ENCODE data around the gene CHST6.
"Not testable (repeated sequence)": the region's sequence is repeated elsewhere in the genome, so short reads cannot be mapped to it uniquely, and the experiment has no call there.

Gene CHST6

GRCh38 chr16:75502916-75503605 lies 7.8 kb upstream of the CHST6 start:
- WGBS (ENCODE audit: insufficient coverage, insufficient read length): no CpG with 5 or more reads among the region's 4 CpGs
- Histone ChIP-seq H3K9me3 (ENCODE audit: control insufficient read depth, insufficient read depth, low read length) (no peaks in the 10 kb centered on the region), H3K36me3 (ENCODE audit: control insufficient read depth, insufficient read depth, low read length) (no peaks in the 10 kb centered on the region), H3K4me3 (ENCODE audit: low read length) (no peak overlapping the region), H3K27me3 (ENCODE audit: control insufficient read depth, insufficient read depth, low read length) (no peaks in the 10 kb centered on the region), H3K27ac (ENCODE audit: low read length) (no peak overlapping the region), H3K4me1 (ENCODE audit: control insufficient read depth, insufficient read depth, low read length) (no peaks in the 10 kb centered on the region)
- no peak for DNase-seq (ENCODE audit: low read depth, low spot score)

GRCh38 chr16:75501820-75502219 lies 6.6 kb upstream of the CHST6 start:
- not testable (repeated sequence) for DNase-seq (ENCODE audit: low read depth, low spot score); H3K27ac ChIP-seq (ENCODE audit: low read length); H3K9me3 ChIP-seq (ENCODE audit: control insufficient read depth, insufficient read depth, low read length); H3K27me3 ChIP-seq (ENCODE audit: control insufficient read depth, insufficient read depth, low read length); H3K4me1 ChIP-seq (ENCODE audit: control insufficient read depth, insufficient read depth, low read length); H3K4me3 ChIP-seq (ENCODE audit: low read length); H3K36me3 ChIP-seq (ENCODE audit: control insufficient read depth, insufficient read depth, low read length)
- no CpG with 5 or more reads among the region's 6 CpGs for WGBS (ENCODE audit: insufficient coverage, insufficient read length)

GRCh38 chr16:75501359-75501758 lies 6.1 kb upstream of the CHST6 start:
- Histone ChIP-seq H3K27me3 (ENCODE audit: control insufficient read depth, insufficient read depth, low read length) (no peaks in the 10 kb centered on the region), H3K4me1 (ENCODE audit: control insufficient read depth, insufficient read depth, low read length) (no peaks in the 10 kb centered on the region), H3K9me3 (ENCODE audit: control insufficient read depth, insufficient read depth, low read length) (no peaks in the 10 kb centered on the region), H3K36me3 (ENCODE audit: control insufficient read depth, insufficient read depth, low read length) (no peaks in the 10 kb centered on the region), H3K4me3 (ENCODE audit: low read length) (no peak overlapping the region), H3K27ac (ENCODE audit: low read length) (no peak overlapping the region)
- no CpG with 5 or more reads among the region's 5 CpGs for WGBS (ENCODE audit: insufficient coverage, insufficient read length)
- no peak for DNase-seq (ENCODE audit: low read depth, low spot score)

- not testable (repeated sequence) for DNase-seq (ENCODE audit: low read depth, low spot score); H3K36me3 ChIP-seq (ENCODE audit: control insufficient read depth, insufficient read depth, low read length); H3K4me1 ChIP-seq (ENCODE audit: control insufficient read depth, insufficient read depth, low read length); H3K9me3 ChIP-seq (ENCODE audit: control insufficient read depth, insufficient read depth, low read length); H3K27ac ChIP-seq (ENCODE audit: low read length); H3K27me3 ChIP-seq (ENCODE audit: control insufficient read depth, insufficient read depth, low read length); H3K4me3 ChIP-seq (ENCODE audit: low read length)
- no CpG with 5 or more reads among the region's 13 CpGs for whole genome bisulfite sequencing (ENCODE audit: insufficient coverage, insufficient read length)
Measured at GRCh38 chr16:75498605-75499322, 3.5 kb upstream of the CHST6 start.

- no CpG with 5 or more reads among the region's 4 CpGs for WGBS (ENCODE audit: insufficient coverage, insufficient read length)
- DNase-seq (ENCODE audit: low read depth, low spot score): no peak
- Histone ChIP-seq H3K36me3 (ENCODE audit: control insufficient read depth, insufficient read depth, low read length) (no peaks in the 10 kb centered on the region), H3K27me3 (ENCODE audit: control insufficient read depth, insufficient read depth, low read length) (no peaks in the 10 kb centered on the region), H3K4me1 (ENCODE audit: control insufficient read depth, insufficient read depth, low read length) (no peaks in the 10 kb centered on the region), H3K27ac (ENCODE audit: low read length) (no peak overlapping the region), H3K4me3 (ENCODE audit: low read length) (no peak overlapping the region), H3K9me3 (ENCODE audit: control insufficient read depth, insufficient read depth, low read length) (no peaks in the 10 kb centered on the region)
Measured at GRCh38 chr16:75497558-75497957, 2.3 kb upstream of the CHST6 start.

GRCh38 chr16:75494661-75495075 lies 573 bp downstream of the CHST6 start:
- H3K9me3 ChIP-seq (ENCODE audit: control insufficient read depth, insufficient read depth, low read length): no peaks in the 10 kb centered on the region
- no peak overlapping the region for H3K27ac ChIP-seq (ENCODE audit: low read length)
- H3K4me1 ChIP-seq (ENCODE audit: control insufficient read depth, insufficient read depth, low read length): no peaks in the 10 kb centered on the region
- H3K27me3 ChIP-seq (ENCODE audit: control insufficient read depth, insufficient read depth, low read length): no peaks in the 10 kb centered on the region
- no peak for DNase-seq (ENCODE audit: low read depth, low spot score)
- H3K4me3 ChIP-seq (ENCODE audit: low read length): peak overlapping the region; percentile 62; the same call in 1 of the 2 replicates
- WGBS (ENCODE audit: insufficient coverage, insufficient read length): no CpG with 5 or more reads among the region's 26 CpGs
- no peaks in the 10 kb centered on the region for H3K36me3 ChIP-seq (ENCODE audit: control insufficient read depth, insufficient read depth, low read length)

GRCh38 chr16:75494184-75494583 lies 1.1 kb downstream of the CHST6 start:
- no peak overlapping the region for H3K27ac ChIP-seq (ENCODE audit: low read length)

GRCh38 chr16:75491876-75492275 lies 3.4 kb downstream of the CHST6 start:
- WGBS (ENCODE audit: insufficient coverage, insufficient read length): no CpG with 5 or more reads among the region's 1 CpG
- no peak overlapping the region for H3K4me3 ChIP-seq (ENCODE audit: low read length)
- no peaks in the 10 kb centered on the region for H3K9me3 ChIP-seq (ENCODE audit: control insufficient read depth, insufficient read depth, low read length)
- no peak overlapping the region for H3K27ac ChIP-seq (ENCODE audit: low read length)
- no peaks in the 10 kb centered on the region for H3K36me3 ChIP-seq (ENCODE audit: control insufficient read depth, insufficient read depth, low read length)
- DNase-seq (ENCODE audit: low read depth, low spot score): no peak
- no peaks in the 10 kb centered on the region for H3K4me1 ChIP-seq (ENCODE audit: control insufficient read depth, insufficient read depth, low read length)
- no peaks in the 10 kb centered on the region for H3K27me3 ChIP-seq (ENCODE audit: control insufficient read depth, insufficient read depth, low read length)

More at GRCh38 chr16:75494184-75494583, 1.1 kb downstream of the CHST6 start:
- Histone ChIP-seq H3K27me3 (ENCODE audit: control insufficient read depth, insufficient read depth, low read length) (no peaks in the 10 kb centered on the region), H3K4me1 (ENCODE audit: control insufficient read depth, insufficient read depth, low read length) (no peaks in the 10 kb centered on the region), H3K36me3 (ENCODE audit: control insufficient read depth, insufficient read depth, low read length) (no peaks in the 10 kb centered on the region), H3K4me3 (ENCODE audit: low read length) (peak overlapping the region; percentile 62; the same call in 1 of the 2 replicates), H3K9me3 (ENCODE audit: control insufficient read depth, insufficient read depth, low read length) (no peaks in the 10 kb centered on the region)
- no peak for DNase-seq (ENCODE audit: low read depth, low spot score)
- no CpG with 5 or more reads among the region's 5 CpGs for WGBS (ENCODE audit: insufficient coverage, insufficient read length)

- Histone ChIP-seq H3K27me3 (ENCODE audit: control insufficient read depth, insufficient read depth, low read length) (no peaks in the 10 kb centered on the region), H3K4me3 (ENCODE audit: low read length) (no peak overlapping the region), H3K9me3 (ENCODE audit: control insufficient read depth, insufficient read depth, low read length) (no peaks in the 10 kb centered on the region), H3K36me3 (ENCODE audit: control insufficient read depth, insufficient read depth, low read length) (no peaks in the 10 kb centered on the region), H3K4me1 (ENCODE audit: control insufficient read depth, insufficient read depth, low read length) (no peaks in the 10 kb centered on the region), H3K27ac (ENCODE audit: low read length) (no peak overlapping the region)
- no peak for DNase-seq (ENCODE audit: low read depth, low spot score)
- WGBS (ENCODE audit: insufficient coverage, insufficient read length): no CpG with 5 or more reads among the region's 2 CpGs
Measured at GRCh38 chr16:75488322-75488721, 6.9 kb downstream of the CHST6 start.

GRCh38 chr16:75486676-75487313 lies 8.4 kb downstream of the CHST6 start:
- H3K27me3 ChIP-seq (ENCODE audit: control insufficient read depth, insufficient read depth, low read length): no peaks in the 10 kb centered on the region
- H3K9me3 ChIP-seq (ENCODE audit: control insufficient read depth, insufficient read depth, low read length): no peaks in the 10 kb centered on the region
- H3K4me3 ChIP-seq (ENCODE audit: low read length): no peak overlapping the region
- H3K36me3 ChIP-seq (ENCODE audit: control insufficient read depth, insufficient read depth, low read length): no peaks in the 10 kb centered on the region
- no CpG with 5 or more reads among the region's 2 CpGs for WGBS (ENCODE audit: insufficient coverage, insufficient read length)
- no peak overlapping the region for H3K27ac ChIP-seq (ENCODE audit: low read length)
- DNase-seq (ENCODE audit: low read depth, low spot score): no peak
- H3K4me1 ChIP-seq (ENCODE audit: control insufficient read depth, insufficient read depth, low read length): no peaks in the 10 kb centered on the region
